A549 (cell line): ENCODE results near the gene CLEC16A.

ENCODE experiments used
- POLR2A ChIP-seq: IDR thresholded peaks from 2 replicates; pipeline ENCODE4 v1.6.1; 2012; ENCODE audit warnings: mild to moderate bottlenecking, low read length
- TF ChIP-seq, protein P1 (sequence below): fragments of >200 bp; sonication (Bioruptor Twin); formaldehyde crosslinking; IDR thresholded peaks from 3 replicates; pipeline ENCODE4 v1.5.1; 2016

DNA sequence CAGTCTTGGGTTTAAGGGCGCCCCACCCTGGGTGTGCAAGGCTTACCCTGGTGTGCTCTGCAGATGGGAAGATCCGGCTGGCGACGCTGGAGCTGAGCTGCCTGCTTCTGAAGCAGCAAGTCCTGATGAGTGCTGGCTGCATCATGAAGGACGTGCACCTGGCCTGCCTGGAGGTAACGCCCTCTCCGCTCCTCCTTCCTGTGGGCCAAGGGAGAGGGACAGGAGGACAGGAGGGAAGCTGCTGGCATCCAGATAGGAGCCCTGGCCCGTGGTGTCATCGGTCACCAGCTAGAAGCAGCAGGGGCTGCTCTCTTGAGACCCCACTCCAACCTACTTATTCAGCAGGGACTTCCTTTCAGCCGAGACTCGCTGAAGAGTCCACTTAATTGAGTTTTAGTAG, 97.8 kb downstream of the CLEC16A start:
- no peak for TF ChIP-seq POLR2A
- TF ChIP-seq, protein P1, sequence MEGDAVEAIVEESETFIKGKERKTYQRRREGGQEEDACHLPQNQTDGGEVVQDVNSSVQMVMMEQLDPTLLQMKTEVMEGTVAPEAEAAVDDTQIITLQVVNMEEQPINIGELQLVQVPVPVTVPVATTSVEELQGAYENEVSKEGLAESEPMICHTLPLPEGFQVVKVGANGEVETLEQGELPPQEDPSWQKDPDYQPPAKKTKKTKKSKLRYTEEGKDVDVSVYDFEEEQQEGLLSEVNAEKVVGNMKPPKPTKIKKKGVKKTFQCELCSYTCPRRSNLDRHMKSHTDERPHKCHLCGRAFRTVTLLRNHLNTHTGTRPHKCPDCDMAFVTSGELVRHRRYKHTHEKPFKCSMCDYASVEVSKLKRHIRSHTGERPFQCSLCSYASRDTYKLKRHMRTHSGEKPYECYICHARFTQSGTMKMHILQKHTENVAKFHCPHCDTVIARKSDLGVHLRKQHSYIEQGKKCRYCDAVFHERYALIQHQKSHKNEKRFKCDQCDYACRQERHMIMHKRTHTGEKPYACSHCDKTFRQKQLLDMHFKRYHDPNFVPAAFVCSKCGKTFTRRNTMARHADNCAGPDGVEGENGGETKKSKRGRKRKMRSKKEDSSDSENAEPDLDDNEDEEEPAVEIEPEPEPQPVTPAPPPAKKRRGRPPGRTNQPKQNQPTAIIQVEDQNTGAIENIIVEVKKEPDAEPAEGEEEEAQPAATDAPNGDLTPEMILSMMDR, result no peak
